ENCODE data around the gene FHAD1.

GRCh38 chr1:15233689-15234088 is 13.3 kb upstream of the FHAD1 start:
- TF ChIP-seq CTCF (IDR thresholded peaks at IDR 0.05; ENCODE audit: low read depth, low read length), result no peak
- no peak for TF ChIP-seq EZH2phosphoT487 (IDR thresholded peaks at IDR 0.05; ENCODE audit: low read depth)
